SW 1271 (cell line): ENCODE results near the gene DDN.
A peak's percentile ranks its signal among the peaks of the same experiment; 100 is the strongest.

Experiments
- DNase-seq, 2 experiments: peaks; one replicate each; lab custom pipeline; 2025; lab: John Stamatoyannopoulos, UW

The DDN gene

DNA sequence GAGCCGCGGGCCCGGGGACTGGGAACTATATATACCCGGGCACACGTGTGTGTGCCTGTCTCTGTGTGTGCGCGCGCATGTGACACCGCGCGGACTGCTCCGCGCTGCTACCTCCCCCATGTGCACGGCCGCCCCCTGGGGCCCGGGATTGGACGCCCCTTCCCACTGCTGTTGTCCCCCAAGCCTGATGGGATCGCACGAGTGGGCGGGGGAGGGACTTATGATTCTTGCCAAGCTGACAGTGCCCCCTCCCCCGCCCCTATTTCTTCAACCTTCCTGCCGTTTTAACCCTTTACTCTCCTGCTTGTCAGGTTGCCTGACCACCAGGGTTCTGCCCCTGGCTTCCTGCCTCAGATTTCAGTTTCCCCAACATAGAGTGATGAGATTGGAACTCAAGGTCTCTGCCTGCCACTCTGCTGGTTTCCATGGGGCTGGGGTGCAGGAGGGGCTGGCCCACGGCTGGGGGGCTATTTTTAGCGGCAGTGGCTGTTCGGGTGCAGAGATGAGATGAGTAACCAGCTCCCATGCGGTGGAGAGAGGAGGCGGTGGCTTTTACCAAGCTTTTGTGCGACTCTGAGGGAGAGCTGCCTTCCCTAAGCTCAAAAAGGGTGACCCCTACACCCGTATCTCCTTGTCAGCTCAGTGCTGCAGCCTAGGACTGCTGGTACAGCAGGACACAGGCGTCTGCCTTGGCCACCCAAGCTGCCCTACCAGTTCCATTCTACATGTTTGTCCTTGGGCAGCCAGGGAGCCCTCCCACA is at the start of gene DDN:
Gene DDN, minus strand, starts transcription at position 5 of the 761 bp plus-strand sequence. CDS start 88 bp downstream, outside the sequence.
- no peak for DNase-seq

GRCh38 chr12:49048953-49049352 is 49.8 kb upstream of the DDN start:
- no peak for DNase-seq

DNA sequence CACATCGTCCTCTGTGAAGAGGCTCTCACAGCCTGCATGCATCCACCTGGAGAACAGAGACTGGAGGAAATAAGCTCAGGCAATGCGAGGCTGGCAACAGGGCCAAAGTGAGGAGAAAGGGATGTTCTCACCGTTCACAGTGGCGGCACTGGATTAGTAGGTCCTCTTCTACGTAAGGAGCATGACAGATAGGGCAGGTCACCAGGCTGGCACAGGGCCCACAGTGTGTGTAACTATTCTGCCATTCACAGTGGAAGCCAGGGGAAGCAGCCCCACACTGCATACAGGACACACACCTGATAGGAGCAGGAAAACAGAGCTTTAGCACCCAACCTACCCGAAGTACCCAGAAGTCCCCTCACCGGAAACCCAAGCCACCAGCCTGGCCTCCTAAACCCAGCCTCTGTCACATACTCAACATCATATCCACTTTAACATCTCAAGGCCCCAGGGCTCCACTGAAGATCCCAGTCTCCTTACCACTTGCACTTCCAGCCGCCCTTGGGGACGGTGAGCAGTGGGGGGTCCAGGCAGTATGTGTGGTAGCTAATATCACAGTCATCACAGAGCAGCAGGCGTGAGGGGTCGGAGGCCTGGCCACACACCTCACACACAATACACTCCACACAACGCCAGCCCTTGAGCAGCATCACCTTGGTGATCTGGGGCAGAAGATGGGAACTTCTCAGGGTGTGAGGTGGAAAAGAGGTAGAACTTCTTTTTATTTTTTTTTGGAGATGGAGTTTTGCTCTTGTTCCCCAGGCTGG is 47.1 kb upstream of the DDN start:
- DNase-seq = no peak

GRCh38 chr12:49044660-49045059 is 45.5 kb upstream of the DDN start:
- no peak for DNase-seq

GRCh38 chr12:49043856-49044258 is 44.7 kb upstream of the DDN start:
- DNase-seq = peak in 1 of 2 experiments; percentile 34

DNA sequence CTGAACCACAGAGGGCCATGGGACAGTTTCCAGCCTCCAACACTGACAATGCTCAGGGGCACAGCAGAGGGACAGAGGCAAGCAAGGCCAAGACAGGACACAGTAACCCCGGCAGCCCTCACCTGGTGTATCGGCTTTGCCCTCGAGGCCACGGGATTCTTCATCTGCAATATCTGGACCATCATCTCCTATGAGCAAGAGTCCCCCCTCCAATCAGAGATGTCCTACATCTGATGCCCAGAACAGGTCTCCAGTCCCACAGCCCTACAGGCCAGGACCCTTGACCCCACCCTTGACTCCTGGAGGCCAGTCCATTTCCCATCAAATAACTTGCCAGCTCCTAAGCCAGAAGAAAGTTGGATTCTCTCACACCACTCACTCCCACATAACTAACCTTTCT is 44.1 kb upstream of the DDN start:
- DNase-seq = no peak

DNA sequence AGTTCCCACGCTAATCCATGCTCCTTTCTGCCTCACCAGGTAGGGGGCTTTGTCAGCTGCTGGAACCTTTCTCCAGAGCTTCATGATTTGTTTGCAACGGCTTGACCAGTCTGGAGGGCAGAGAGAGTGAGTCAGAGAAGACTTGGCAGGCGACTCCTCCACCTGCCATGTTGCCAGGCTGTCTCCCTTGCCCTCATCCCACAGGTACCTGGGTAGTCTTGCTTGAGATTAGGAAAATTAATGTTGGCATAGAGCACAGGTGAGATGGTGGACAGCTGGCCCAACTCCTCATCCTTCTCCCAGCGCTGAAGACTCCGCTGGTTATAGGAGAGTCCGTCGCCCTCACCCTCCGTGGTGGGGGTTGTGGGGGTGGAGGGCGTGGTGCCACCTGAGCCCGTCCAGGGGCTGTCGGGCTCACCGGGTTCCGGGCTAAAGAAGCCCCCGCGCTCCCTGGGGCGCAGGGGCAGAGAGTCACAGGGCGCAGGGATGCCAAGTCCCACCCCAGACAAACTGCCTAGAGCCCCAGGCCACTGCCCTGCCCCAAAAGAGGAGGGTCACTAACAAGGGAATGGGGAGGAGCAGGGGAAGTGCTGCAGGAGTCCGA is 42.8 kb upstream of the DDN start:
- no peak for DNase-seq

DNA sequence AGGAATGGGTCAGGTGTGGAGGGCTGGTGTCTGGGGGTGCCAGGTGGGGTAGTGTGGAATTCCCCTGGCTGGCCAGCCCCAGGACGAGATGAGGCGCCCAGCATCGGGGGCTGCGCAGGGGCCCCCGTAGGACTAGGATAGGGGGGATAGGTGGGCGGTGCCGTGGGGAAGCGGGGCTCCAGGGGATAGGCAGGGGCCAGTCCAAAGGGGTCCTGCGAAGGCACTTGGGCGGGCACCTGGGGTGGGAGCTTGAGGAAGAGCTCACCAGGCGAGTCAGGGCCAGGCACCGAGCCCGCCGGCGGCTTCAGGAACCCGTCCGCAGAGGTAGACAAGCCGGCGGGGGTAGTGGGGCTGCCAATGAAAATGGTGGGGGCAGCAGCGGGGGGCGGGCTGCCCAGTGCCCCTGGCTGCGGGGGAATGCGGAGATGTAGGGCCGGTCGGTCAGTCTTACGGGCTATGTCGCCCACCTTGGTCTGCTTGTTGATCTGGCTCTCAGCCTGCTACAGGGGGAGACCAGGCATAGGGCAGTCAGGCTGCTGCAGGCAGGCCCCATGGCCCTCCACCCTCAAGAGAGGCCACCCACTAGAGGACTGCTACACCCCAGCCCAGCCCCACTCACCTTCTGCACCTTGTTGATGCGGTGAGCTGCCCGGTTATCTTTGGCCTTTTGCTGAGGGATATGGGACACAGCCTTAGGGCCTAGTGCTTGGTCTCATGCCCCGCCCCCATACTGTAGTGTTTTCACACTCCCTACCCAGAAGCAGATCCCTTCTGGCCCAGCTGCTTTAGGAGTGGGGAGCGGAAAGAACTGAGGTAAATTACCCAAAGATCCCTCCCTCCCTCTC is 42.1 kb upstream of the DDN start:
- no peak for DNase-seq

DNA sequence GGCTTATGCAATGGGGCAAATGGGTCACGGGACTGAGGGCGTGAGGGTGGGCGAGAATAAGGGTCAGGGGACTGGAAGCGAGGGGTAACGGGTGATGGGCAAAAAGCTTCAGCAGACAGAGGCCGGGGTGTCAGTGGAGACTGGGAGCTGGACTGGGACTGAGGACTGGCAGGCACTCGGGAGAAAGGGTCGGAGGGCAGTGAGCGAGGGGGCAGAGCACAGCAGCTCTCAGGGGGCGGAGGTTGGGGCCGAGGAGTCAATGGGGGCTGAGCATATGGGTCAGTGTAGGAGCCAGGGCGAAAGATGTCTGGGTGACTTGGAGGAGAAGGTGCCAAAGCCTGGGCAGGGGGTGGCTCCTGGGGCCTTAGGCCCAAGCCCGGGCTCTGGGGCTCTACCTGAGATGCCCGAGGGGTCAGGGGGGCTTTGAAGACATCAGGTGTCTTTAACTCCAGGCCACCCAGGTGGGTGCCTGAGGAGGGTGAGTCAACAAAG is 41.2 kb upstream of the DDN start:
- no peak for DNase-seq

- DNase-seq = no peak
Measured at GRCh38 chr12:49039421-49040363, 40.5 kb upstream of the DDN start.

- no peak for DNase-seq
Measured at GRCh38 chr12:49038291-49038955, 39.2 kb upstream of the DDN start.

- DNase-seq = no peak
Measured at GRCh38 chr12:49037947-49038237, 38.7 kb upstream of the DDN start.

DNA sequence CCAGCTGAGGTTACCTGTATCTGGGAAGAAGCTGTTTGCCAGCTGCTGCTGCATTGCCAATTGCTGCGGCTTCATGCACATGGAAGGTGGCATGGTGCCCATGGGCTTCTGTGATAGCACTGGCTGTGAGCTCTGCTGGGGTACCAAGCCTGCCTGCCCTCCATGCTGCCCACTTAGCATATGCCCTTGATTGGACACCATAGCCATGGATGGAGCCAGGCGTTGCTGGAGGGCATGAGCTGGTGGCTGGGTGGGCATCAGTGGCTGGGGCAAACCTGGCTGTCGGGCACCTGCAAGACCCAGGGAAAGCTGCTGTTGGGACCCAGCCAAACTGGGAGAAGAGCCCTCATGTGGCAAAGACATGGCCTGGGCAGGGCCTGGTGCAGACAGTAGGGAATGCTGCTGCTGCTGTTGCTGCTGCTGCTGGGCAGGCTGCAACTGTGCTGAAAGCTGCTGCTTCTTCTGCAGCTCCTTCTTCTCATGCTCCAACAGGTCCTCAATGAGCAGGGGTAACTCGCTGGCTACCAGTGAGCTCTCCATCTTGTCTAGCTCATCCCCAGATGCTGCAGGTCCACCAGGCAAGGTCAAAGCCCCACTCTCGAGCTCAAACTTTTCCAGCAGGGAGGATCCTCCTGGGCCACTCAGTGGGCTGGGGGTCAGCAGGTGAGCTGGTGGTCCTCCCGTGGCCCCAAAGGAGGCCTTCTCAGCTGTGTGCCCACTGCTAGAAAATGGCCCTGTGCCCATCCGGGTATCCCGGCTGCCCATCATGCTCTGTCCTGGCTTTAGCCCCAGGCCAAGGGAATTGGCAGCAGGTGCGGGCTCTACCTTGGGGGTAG is 38.2 kb upstream of the DDN start:
- DNase-seq = no peak

DNA sequence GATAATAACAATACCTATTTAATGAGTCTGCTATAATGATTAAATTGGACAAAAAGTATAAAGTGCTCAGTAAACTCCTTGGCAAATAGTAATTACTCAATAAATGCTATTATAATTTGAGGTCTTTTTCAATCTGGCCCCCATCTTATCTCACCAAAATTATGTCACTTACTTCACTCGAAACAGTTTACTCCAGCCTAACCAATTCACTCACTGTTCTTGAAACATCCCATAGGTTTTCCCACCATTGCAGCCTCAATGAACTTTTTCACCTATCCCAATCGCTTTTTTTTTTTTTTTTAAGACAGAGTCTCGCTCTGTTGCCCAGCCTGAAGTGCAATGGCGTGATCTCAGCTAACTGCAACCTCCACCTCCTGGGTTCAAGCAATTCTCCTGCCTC is 36.9 kb upstream of the DDN start:
- no peak for DNase-seq

DNA sequence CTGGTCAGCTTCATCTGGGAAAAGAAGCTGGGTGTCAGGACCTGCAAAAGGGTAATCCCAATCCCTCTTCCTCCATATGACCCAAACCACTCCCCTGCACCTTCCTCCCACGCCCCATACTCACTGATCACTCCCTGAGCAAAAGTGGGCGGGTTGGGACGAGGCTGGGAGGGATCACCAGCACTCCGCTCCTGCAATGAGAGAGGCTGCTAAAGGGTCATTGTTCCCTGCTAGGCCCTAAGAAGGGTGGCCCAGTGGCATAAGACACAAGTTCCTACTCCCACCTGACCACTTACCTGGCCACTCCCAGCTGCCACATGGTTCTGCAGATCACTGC is 35.1 kb upstream of the DDN start:
- no peak for DNase-seq

- DNase-seq = no peak
Measured at GRCh38 chr12:49033611-49034285, 34.6 kb upstream of the DDN start.

DNA sequence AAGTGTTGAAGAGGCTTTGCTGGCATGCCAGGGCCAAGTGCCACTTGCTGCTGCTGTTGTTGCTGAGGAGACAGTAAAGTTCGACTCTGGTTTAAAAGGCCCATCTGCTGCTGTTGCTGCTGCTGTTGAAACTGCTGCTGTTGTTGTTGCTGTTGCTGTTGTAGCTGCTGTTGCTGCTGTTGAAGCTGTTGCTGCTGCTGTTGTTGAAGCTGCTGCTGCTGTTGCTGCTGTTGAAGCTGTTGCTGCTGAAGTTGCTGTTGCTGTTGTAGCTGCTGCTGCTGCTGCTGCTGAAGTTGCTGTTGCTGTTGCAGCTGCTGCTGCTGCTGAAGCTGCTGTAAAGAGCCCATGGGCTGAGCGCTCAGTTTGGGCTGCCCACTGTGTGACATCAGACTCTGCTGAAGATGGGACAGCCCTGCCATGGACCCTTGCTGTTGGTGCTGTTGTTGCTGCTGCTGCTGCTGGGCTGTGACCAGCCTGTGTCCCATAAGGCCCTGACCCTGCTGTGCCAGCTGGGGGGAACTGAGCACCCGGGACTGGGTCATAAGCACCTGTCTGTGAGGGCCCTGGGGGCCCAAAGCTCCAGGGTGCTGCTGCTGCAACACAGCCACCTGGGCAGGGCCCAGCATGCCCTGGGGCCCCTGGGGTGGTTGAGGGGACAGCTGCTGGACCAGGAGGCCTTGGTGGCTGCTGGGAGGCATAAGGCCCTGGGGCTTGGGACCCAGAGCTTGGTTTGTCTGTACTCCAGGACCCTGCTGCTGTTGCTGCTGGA is 33.7 kb upstream of the DDN start:
- no peak for DNase-seq

GRCh38 chr12:49032276-49032675 is 33.1 kb upstream of the DDN start:
- no peak for DNase-seq
